ENCODE measurements around the gene PADI3. TPM values are rescaled to one million over a fixed set of nuclear protein-coding genes. Genes with fewer than 3 reads are reported as not detected.
"Not testable (repeated sequence)": the region's sequence is repeated elsewhere in the genome, so short reads cannot be mapped to it uniquely, and the experiment has no call there.

PADI3 gene
- total RNA-seq, 8 experiments from 2014 or later, result 0.04 to 0.14 (median 0.12) TPM; not detected in 4

- ATAC-seq (replicated peaks in 6 of 8), result peak; percentile 78 to 90 (median 87)
- in situ Hi-C loops (cut with MboI; ENCODE audit: low pct_unique_long_range_greater_than_20kb in 2 of 9, low sequenced_read_pairs in 9 of 9, unreplicated experiment in 9 of 9), result loop anchor here (5.0 to 10.0 kb wide), 3 partner anchors 102 to 112 kb away; no protein-coding TSS in a partner anchor
- whole genome bisulfite sequencing, 10 experiments, result 7 to 94% (median 24%) methylated on average over 3 to 18 of the region's 18 CpGs; no CpG with 5 or more reads in 1 of the 10 experiments
Measured at GRCh38 chr1:17236779-17237560, 11.9 kb upstream of the PADI3 start.

DNA sequence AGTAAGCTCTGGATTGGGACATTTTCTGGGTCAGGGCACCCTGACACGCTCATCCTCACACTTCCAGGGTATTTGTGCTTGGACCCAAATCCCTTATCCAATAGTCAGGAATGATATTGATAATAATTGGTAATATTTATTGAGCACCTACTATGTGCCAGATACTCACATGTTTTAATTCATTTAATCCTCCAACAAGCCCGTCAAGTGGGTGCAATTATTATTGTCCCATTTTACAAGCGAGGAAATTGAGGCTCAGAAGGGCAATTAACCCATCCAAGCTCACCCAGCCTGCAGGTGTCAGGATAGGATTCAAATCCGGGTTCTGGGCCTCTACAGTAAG, 11.4 kb upstream of the PADI3 start:
- 67 to 80% (median 71%) methylated on average over 3 to 4 of the region's 4 CpGs; no CpG with 5 or more reads in 5 of the 10 experiments for WGBS, 10 experiments
- Histone ChIP-seq H3K27ac (no peak overlapping the region), H3K4me1 (replicated peaks in 1 of 2) (peaks cover 3 to 4% of the 10 kb centered on the region in 2 donors), H3K4me3 (no peak overlapping the region)
- in situ Hi-C loops (cut with MboI; ENCODE audit: low pct_unique_long_range_greater_than_20kb in 2 of 9, low sequenced_read_pairs in 9 of 9, unreplicated experiment in 9 of 9), result loop anchor here (5.0 to 10.0 kb wide), 3 partner anchors 103 to 113 kb away; no protein-coding TSS in a partner anchor
- ATAC-seq (replicated peaks in 6 of 8), result no peak

More at GRCh38 chr1:17236779-17237560, 11.9 kb upstream of the PADI3 start:
- Histone ChIP-seq H3K27ac (no peak overlapping the region), H3K4me3 (no peak overlapping the region), H3K4me1 (replicated peaks in 1 of 2) (peaks cover 3 to 4% of the 10 kb centered on the region in 2 donors)

GRCh38 chr1:17239420-17239819, 9.5 kb upstream of the PADI3 start:
- no peak overlapping the region for H3K4me3 ChIP-seq
- in situ Hi-C loops (cut with MboI; ENCODE audit: low pct_unique_long_range_greater_than_20kb in 2 of 9, low sequenced_read_pairs in 9 of 9, unreplicated experiment in 9 of 9), result loop anchor here (5.0 to 10.0 kb wide), 3 partner anchors 105 to 115 kb away; no protein-coding TSS in a partner anchor
- 14 to 20% (median 20%) methylated on average over 1 of the region's 1 CpG; no CpG with 5 or more reads in 7 of the 10 experiments for WGBS, 10 experiments
- ATAC-seq (replicated peaks in 6 of 8), result peak; percentile 19 to 73 (median 62)
- H3K4me1 ChIP-seq (replicated peaks in 1 of 2), result peaks cover 4 to 6% of the 10 kb centered on the region in 2 donors
- H3K27ac ChIP-seq, result no peak overlapping the region

DNA sequence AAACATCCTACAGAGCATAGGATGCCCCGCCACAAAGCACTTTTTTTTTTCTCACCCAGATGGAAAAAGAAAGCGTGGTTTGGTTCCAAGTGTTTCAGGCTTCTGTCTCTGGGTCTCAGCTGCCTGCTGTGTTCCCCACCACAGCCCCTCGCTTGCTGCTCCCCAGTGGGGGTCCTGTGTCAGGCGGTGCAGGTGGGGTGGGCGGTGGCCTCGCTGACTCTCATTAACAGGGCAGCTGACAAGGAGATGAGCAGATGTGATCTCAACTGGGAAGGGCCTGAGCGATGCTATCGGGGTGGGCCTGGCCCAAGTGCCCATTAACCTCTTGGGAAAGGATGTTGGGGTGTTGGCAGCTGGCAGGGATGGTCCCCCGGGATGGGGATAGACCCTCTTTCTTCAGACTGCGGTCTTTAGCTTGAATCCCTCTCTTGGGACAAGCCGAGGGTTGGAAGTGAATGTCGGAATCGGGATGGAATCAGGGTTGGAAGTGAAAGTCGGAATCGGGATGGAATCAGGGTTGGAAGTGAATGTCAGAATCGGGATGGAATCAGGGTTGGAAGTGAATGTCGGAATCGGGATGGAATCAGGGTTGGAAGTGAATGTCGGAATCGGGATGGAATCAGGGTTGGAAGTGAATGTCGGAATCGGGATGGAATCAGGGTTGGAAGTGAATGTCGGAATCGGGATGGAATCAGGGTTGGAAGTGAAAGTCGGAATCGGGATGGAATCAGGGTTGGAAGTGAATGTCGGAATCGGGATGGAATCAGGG, 7.7 kb upstream of the PADI3 start:
- H3K4me3 ChIP-seq; in situ Hi-C loops (cut with MboI; ENCODE audit: low pct_unique_long_range_greater_than_20kb in 2 of 9, low sequenced_read_pairs in 9 of 9, unreplicated experiment in 9 of 9); ATAC-seq (replicated peaks in 6 of 8): not testable (repeated sequence)
- Histone ChIP-seq H3K27ac (peak overlapping the region in 1 of 2 donors; percentile 11), H3K4me1 (replicated peaks in 1 of 2) (peaks cover 17 to 22% of the 10 kb centered on the region in 2 donors)
- WGBS, 10 experiments, result 13 to 80% (median 53%) methylated on average over 2 to 13 of the region's 28 CpGs; no CpG with 5 or more reads in 2 of the 10 experiments

DNA sequence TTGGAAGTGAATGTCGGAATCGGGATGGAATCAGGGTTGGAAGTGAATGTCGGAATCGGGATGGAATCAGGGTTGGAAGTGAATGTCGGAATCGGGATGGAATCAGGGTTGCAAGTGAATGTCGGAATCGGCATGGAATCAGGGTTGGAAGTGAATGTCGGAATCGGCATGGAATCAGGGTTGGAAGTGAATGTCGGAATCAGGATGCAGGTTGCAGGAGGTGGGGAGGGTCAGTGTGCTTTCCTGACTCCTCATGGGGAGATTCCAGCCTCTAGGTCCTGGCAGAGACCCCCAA, 7.2 kb upstream of the PADI3 start:
- H3K27ac ChIP-seq; in situ Hi-C loops (cut with MboI; ENCODE audit: low pct_unique_long_range_greater_than_20kb in 2 of 9, low sequenced_read_pairs in 9 of 9, unreplicated experiment in 9 of 9); ATAC-seq (replicated peaks in 6 of 8); H3K4me3 ChIP-seq: not testable (repeated sequence)
- H3K4me1 ChIP-seq (replicated peaks in 1 of 2), result peaks cover 17 to 22% of the 10 kb centered on the region in 2 donors
- WGBS, 10 experiments, result 17 to 100% (median 79%) methylated on average over 4 to 7 of the region's 11 CpGs; no CpG with 5 or more reads in 4 of the 10 experiments

GRCh38 chr1:17243274-17243673, 5.6 kb upstream of the PADI3 start:
- no peak overlapping the region for H3K4me3 ChIP-seq
- WGBS, 10 experiments, result 33 to 100% (median 79%) methylated on average over 1 of the region's 1 CpG; no CpG with 5 or more reads in 4 of the 10 experiments
- no peak overlapping the region for H3K27ac ChIP-seq
- ATAC-seq (replicated peaks in 6 of 8), result no peak
- in situ Hi-C loops (cut with MboI; ENCODE audit: low pct_unique_long_range_greater_than_20kb in 2 of 9, low sequenced_read_pairs in 9 of 9, unreplicated experiment in 9 of 9), result no loop called here
- peaks cover 17 to 22% of the 10 kb centered on the region in 2 donors for H3K4me1 ChIP-seq (replicated peaks in 1 of 2)

DNA sequence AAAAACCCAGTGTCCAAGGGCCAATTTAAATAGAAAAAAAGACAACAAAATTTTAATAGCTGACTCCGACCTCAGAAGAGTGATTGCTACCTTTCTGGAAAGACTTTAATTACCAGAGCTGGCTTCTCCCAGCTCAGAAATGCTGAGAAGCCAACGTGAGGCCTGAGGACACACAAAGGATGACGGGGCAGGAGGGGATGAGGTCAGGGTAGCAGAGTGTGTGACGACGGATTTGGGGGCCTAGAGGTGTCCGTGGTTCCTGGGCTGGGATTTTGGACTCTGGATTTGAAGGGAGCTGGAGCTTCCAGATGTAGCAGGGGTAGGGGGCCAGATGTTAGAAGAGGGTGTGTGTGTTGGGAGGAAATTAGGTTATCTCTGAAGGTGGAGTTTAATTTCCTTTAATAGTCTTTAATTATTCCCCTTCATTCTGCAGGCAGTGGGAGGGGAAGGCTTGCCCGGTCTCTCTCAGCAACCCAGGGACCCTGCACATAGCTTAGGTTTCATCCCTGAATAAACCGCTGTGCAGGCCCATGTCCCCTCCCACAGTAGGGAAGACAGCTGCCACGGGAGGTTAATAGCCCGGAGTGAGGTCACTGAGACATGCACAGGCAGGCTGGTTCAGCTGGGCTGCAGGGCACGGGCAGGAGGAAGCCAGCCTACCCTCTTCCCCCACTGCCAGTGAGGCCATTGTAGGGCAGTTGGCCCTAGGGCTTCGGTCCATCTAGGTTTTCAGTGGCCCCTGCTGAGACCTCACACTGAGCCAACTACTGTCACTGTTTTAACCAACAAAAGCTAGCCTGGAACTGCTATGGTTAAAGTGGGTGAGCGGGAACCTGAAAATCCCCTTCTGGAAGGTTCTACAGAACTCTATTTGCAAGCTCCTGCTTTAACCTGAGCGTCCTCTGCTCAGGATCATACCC, 3.8 kb upstream of the PADI3 start:
- in situ Hi-C loops (cut with MboI; ENCODE audit: low pct_unique_long_range_greater_than_20kb in 2 of 9, low sequenced_read_pairs in 9 of 9, unreplicated experiment in 9 of 9), result no loop called here
- whole genome bisulfite sequencing, 10 experiments, result 0 to 74% (median 45%) methylated on average over 1 to 10 of the region's 14 CpGs; no CpG with 5 or more reads in 1 of the 10 experiments
- ATAC-seq (replicated peaks in 6 of 8), result peak in 6 of 8 experiments; percentile 36 to 94 (median 92)
- peaks cover 17 to 22% of the 10 kb centered on the region in 2 donors for H3K4me1 ChIP-seq (replicated peaks in 1 of 2)
- H3K27ac ChIP-seq, result no peak overlapping the region
- no peak overlapping the region for H3K4me3 ChIP-seq

DNA sequence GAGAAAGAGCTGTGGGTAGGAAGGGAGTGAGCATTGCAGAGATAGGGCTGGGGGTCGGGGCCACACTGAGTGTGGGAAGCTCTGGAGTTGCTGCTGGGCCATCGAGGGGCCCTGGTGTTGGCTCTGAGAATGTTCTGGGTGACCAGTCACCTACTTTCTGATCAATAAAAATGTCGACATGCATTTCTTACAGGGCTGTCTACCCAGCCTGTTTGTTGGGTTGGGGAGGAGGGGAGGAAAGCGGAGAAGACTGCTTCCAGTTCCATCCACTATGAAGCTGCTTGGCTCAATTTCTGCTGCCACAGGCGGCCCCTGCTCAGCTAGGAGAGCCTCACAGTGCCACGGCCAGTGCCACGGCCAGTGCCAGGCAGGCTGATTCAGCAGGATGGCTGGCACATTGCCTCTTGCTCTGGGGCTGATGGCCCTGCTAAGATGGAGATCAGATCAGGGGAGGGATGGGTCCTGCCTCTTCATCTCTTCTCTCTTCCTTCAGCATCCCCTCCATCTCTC, 3.0 kb upstream of the PADI3 start:
- Histone ChIP-seq H3K4me1 (replicated peaks in 1 of 2) (peaks cover 17 to 22% of the 10 kb centered on the region in 2 donors), H3K27ac (no peak overlapping the region), H3K4me3 (no peak overlapping the region)
- no peak for ATAC-seq (replicated peaks in 6 of 8)
- in situ Hi-C loops (cut with MboI; ENCODE audit: low pct_unique_long_range_greater_than_20kb in 2 of 9, low sequenced_read_pairs in 9 of 9, unreplicated experiment in 9 of 9), result no loop called here
- 92 to 100% (median 98%) methylated on average over 1 to 4 of the region's 7 CpGs; no CpG with 5 or more reads in 6 of the 10 experiments for WGBS, 10 experiments

DNA sequence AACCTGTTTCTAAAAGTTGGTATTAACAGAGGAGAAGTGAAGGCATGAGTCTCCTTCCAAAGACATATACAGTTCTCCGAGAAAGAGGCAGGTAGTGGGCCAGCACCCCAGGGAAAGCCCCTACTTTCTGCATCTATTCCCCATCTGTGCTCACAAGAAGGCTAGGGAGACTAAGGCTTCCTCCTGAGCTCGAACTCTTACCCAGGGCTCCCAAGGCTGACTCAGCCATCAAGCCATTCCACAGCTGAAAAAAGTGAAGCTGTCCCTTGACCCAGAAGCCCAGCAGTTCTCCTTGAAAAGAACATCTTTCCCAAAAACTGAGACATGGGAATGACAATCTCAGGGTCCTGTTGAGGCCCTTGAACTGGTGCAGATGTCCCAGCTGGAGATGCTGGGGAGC, 1.9 kb upstream of the PADI3 start:
- no peak overlapping the region for H3K27ac ChIP-seq
- H3K4me1 ChIP-seq (replicated peaks in 1 of 2), result peaks cover 14 to 18% of the 10 kb centered on the region in 2 donors
- WGBS, 10 experiments, result 0 to 91% (median 60%) methylated on average over 1 to 2 of the region's 2 CpGs; no CpG with 5 or more reads in 3 of the 10 experiments
- in situ Hi-C loops (cut with MboI; ENCODE audit: low pct_unique_long_range_greater_than_20kb in 2 of 9, low sequenced_read_pairs in 9 of 9, unreplicated experiment in 9 of 9), result no loop called here
- H3K4me3 ChIP-seq, result no peak overlapping the region
- no peak for ATAC-seq (replicated peaks in 6 of 8)

DNA sequence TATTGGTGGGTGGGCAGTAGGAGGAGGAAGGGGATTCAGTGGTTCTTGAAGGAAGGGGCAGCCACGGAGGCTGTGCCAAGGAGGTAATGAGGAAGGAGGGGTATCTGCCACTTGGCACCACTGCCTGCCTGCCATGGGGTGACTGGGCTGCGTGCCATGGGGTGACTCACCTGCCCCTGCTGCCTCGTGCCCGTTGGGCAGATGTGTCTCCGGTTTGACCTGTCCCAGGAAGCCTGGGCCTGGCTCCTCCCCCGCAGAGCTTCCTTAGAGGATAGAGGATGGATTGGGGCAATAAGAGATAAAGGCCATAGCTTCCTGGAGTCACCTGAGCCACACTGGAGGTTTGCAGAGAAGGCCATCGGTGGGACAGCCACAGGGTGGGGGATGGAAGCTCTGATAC, 1.7 kb downstream of the PADI3 start:
- WGBS, 10 experiments, result 38 to 80% (median 69%) methylated on average over 1 to 6 of the region's 7 CpGs; no CpG with 5 or more reads in 4 of the 10 experiments
- Histone ChIP-seq H3K4me3 (no peak overlapping the region), H3K27ac (no peak overlapping the region), H3K4me1 (replicated peaks in 1 of 2) (peaks cover 1 to 5% of the 10 kb centered on the region in 2 donors)
- in situ Hi-C loops (cut with MboI; ENCODE audit: low pct_unique_long_range_greater_than_20kb in 2 of 9, low sequenced_read_pairs in 9 of 9, unreplicated experiment in 9 of 9), result no loop called here
- no peak for ATAC-seq (replicated peaks in 6 of 8)

DNA sequence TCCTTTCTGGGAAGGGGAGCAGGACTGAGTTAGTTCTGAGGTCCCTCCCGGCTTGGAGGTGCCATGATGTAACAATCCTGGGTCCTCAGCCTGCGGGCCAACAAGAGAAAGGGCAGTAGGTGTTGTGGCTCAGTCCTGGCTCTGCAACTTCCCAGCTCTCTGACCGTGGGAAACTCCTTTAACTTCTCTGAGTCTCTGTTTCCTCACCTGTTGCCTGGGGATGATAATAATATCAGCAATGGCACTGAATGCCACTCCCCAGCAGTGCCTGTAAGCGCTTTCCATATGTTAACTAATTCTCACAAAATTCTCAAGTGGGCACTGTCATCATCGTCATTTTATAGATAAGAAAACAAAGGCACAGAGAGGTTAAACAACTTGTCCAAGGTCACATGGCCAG, 2.3 kb downstream of the PADI3 start:
- ATAC-seq (replicated peaks in 6 of 8), result peak in 1 of 8 experiments; percentile 26
- in situ Hi-C loops (cut with MboI; ENCODE audit: low pct_unique_long_range_greater_than_20kb in 2 of 9, low sequenced_read_pairs in 9 of 9, unreplicated experiment in 9 of 9), result no loop called here

More for the DNA sequence above, 2.3 kb downstream of the PADI3 start:
- no peak overlapping the region for H3K4me3 ChIP-seq
- no peak overlapping the region for H3K27ac ChIP-seq
- 30 to 100% (median 86%) methylated on average over 1 to 4 of the region's 5 CpGs; no CpG with 5 or more reads in 3 of the 10 experiments for WGBS, 10 experiments
- no peaks in the 10 kb centered on the region for H3K4me1 ChIP-seq (replicated peaks in 1 of 2)

Measured in motor neuron (in vitro differentiated cells).